ENCODE data around the gene SFMBT1. TPM values are rescaled to one million over a fixed set of nuclear protein-coding genes. Genes with fewer than 3 reads are reported as not detected.

SFMBT1 gene
- total RNA-seq, 1 experiment from 2014 or later: 14.8 TPM

GRCh38 chr3:52882377-52882776 lies 163.5 kb downstream of the SFMBT1 start:
- ChIA-PET CTCF (no interaction called here), RAD21 (ENCODE audit: low non-redundant PET in 1 of 2, low total read pairs in 2 of 2, uncharacterized antibody in 2 of 2, unreplicated experiment in 2 of 2) (no interaction called here), POLR2A (no interaction called here)
- no peaks in the 10 kb centered on the region for H4K20me1 ChIP-seq (ENCODE audit: insufficient read depth)
- no peak for TF ChIP-seq SIN3A (IDR thresholded peaks at IDR 0.05; ENCODE audit: low read depth)
- no peak for TF ChIP-seq ZNF274 (IDR thresholded peaks at IDR 0.05; ENCODE audit: low read depth, low read length)
- no peak for TF ChIP-seq EGR1 (IDR thresholded peaks at IDR 0.05; ENCODE audit: low read depth)
- TF ChIP-seq EZH2phosphoT487 (IDR thresholded peaks at IDR 0.05; ENCODE audit: borderline replicate concordance): no peak
- no peak for TF ChIP-seq POLR2A (IDR thresholded peaks at IDR 0.05; ENCODE audit: borderline replicate concordance, extremely low read depth, insufficient read depth, insufficient read length)
- no peak for TF ChIP-seq TCF7L2 (IDR thresholded peaks at IDR 0.05; ENCODE audit: borderline replicate concordance, extremely low read depth, insufficient read depth, insufficient read length)
- no peak for TF ChIP-seq SRF (IDR thresholded peaks at IDR 0.05; ENCODE audit: low read depth)
- TF ChIP-seq SP1 (IDR thresholded peaks at IDR 0.05; ENCODE audit: low read depth): no peak
- TF ChIP-seq RAD21 (IDR thresholded peaks at IDR 0.05; ENCODE audit: low read depth): no peak
- TF ChIP-seq EZH2 (IDR thresholded peaks at IDR 0.05): no peak
- TF ChIP-seq POLR2AphosphoS5 (IDR thresholded peaks at IDR 0.05; ENCODE audit: low read depth, low read length): no peak
- H3K4me1 ChIP-seq (ENCODE audit: control insufficient read depth in 1 of 2, insufficient read depth in 2 of 2, low read length in 2 of 2): no peaks in the 10 kb centered on the region
- H3K9me2 ChIP-seq (ENCODE audit: insufficient read depth): no peaks in the 10 kb centered on the region
- BruUV-seq (replicated peaks): no TSS peak
- H3K36me3 ChIP-seq (ENCODE audit: control insufficient read depth in 1 of 2, insufficient read depth in 2 of 2, low read length in 2 of 2): no peaks in the 10 kb centered on the region
- no peaks in the 10 kb centered on the region for H3K27me3 ChIP-seq (ENCODE audit: insufficient read depth, low read length)
- intact Hi-C loops (cut with micrococcal nuclease): no loop called here
- no peak overlapping the region for H3K4me3 ChIP-seq (replicated peaks in 1 of 2; ENCODE audit: low read depth in 1 of 2, low read length in 2 of 2)
- peaks cover 1% of the 10 kb centered on the region; the same call in 1 of the 2 replicates for H3K79me2 ChIP-seq (ENCODE audit: insufficient read depth, low read length)
- no peak overlapping the region for H3K27ac ChIP-seq (ENCODE audit: low read depth, low read length)
- DNase-seq (ENCODE audit: low read depth, low spot score): no peak
- no peak overlapping the region for H2AFZ ChIP-seq (ENCODE audit: low read depth, low read length, poor library complexity, severe bottlenecking)
- H3K4me2 ChIP-seq (ENCODE audit: low read length): no peak overlapping the region
- H3K9ac ChIP-seq (ENCODE audit: low read length): no peak overlapping the region
- ATAC-seq: no peak
- no peaks in the 10 kb centered on the region for H3K9me3 ChIP-seq (ENCODE audit: control insufficient read depth in 1 of 2, insufficient read depth in 1 of 2, low read depth in 1 of 2, low read length in 2 of 2)

- TF ChIP-seq ATF3 (IDR thresholded peaks at IDR 0.05) (no peak), TCF7L2 (IDR thresholded peaks at IDR 0.05; ENCODE audit: borderline replicate concordance, extremely low read depth, insufficient read depth, insufficient read length) (no peak), ZNF274 (IDR thresholded peaks at IDR 0.05; ENCODE audit: low read depth, low read length) (no peak)
- DNase-seq (ENCODE audit: low read depth, low spot score) (no peak), ATAC-seq (no peak)
- ChIA-PET POLR2A (no interaction called here), CTCF (no interaction called here), RAD21 (ENCODE audit: low non-redundant PET in 1 of 2, low total read pairs in 2 of 2, uncharacterized antibody in 2 of 2, unreplicated experiment in 2 of 2) (no interaction called here)
- H3K4me3 ChIP-seq (replicated peaks in 1 of 2; ENCODE audit: low read depth in 1 of 2, low read length in 2 of 2): no peak overlapping the region
- H4K20me1 ChIP-seq (ENCODE audit: insufficient read depth): no peaks in the 10 kb centered on the region
- no peaks in the 10 kb centered on the region for H3K9me3 ChIP-seq (ENCODE audit: control insufficient read depth in 1 of 2, insufficient read depth in 1 of 2, low read depth in 1 of 2, low read length in 2 of 2)
- H3K9me2 ChIP-seq (ENCODE audit: insufficient read depth): no peaks in the 10 kb centered on the region
- H3K27me3 ChIP-seq (ENCODE audit: insufficient read depth, low read length): no peaks in the 10 kb centered on the region
- intact Hi-C loops (cut with micrococcal nuclease): no loop called here
- no peak overlapping the region for H2AFZ ChIP-seq (ENCODE audit: low read depth, low read length, poor library complexity, severe bottlenecking)
- no TSS peak for BruUV-seq (replicated peaks)
- H3K79me2 ChIP-seq (ENCODE audit: insufficient read depth, low read length): no peaks in the 10 kb centered on the region
- no peak overlapping the region for H3K27ac ChIP-seq (ENCODE audit: low read depth, low read length)
- H3K4me1 ChIP-seq (ENCODE audit: control insufficient read depth in 1 of 2, insufficient read depth in 2 of 2, low read length in 2 of 2): no peaks in the 10 kb centered on the region
- H3K4me2 ChIP-seq (ENCODE audit: low read length): no peak overlapping the region
- no peaks in the 10 kb centered on the region for H3K36me3 ChIP-seq (ENCODE audit: control insufficient read depth in 1 of 2, insufficient read depth in 2 of 2, low read length in 2 of 2)
- H3K9ac ChIP-seq (ENCODE audit: low read length): no peak overlapping the region
Measured at GRCh38 chr3:52881871-52882270, 164.0 kb downstream of the SFMBT1 start.
